Osteoblast (primary cell): Measurements from ENCODE around the gene RABGAP1L. TPM values are rescaled to one million over a fixed set of nuclear protein-coding genes. Genes with fewer than 3 reads are reported as not detected.
A peak's percentile ranks its signal among the peaks of the same experiment; 100 is the strongest.

Experiments
- DNase-seq: peaks from one replicate; pipeline ENCODE4 v3.0.0; 2011; ENCODE audit warnings: low spot score, mixed read lengths; ENCODE audit not compliant: insufficient read length; ENCODE audit errors: missing footprints
- H2AFZ ChIP-seq: 2 replicates; pipeline ENCODE4 v1.6.0; 2011; ENCODE audit warnings: mild to moderate bottlenecking, low read length
- H3K27ac ChIP-seq: 2 replicates; pipeline ENCODE4 v1.5.1; 2011; ENCODE audit warnings: mild to moderate bottlenecking, low read depth, low read length, moderate library complexity
- H3K27me3 ChIP-seq: 2 replicates; pipeline ENCODE4 v1.6.0; 2012; ENCODE audit warnings: mild to moderate bottlenecking, control low read depth, inconsistent platforms, low read length, moderate library complexity; ENCODE audit not compliant: insufficient read depth
- H3K36me3 ChIP-seq: 2 replicates; pipeline ENCODE4 v1.5.1; 2011; ENCODE audit warnings: mild to moderate bottlenecking, low read length, control low read depth, moderate library complexity; ENCODE audit not compliant: insufficient read depth
- H3K4me1 ChIP-seq: 2 replicates; pipeline ENCODE4 v1.5.1; 2011; ENCODE audit warnings: mild to moderate bottlenecking, low read length, control low read depth, moderate library complexity; ENCODE audit not compliant: insufficient read depth
- H3K4me2 ChIP-seq: 2 replicates; pipeline ENCODE4 v1.6.0; 2011; ENCODE audit warnings: mild to moderate bottlenecking, low read length; ENCODE audit not compliant: insufficient read depth
- H3K4me3 ChIP-seq: fragments of 200-600 bp; sonication (generic); 3 replicates; pipeline ENCODE4 v1.5.1; 2012; ENCODE audit warnings: mild to moderate bottlenecking, low read length, inconsistent platforms; ENCODE audit not compliant: insufficient read depth
- H3K79me2 ChIP-seq: 2 replicates; pipeline ENCODE4 v1.6.0; 2012; ENCODE audit warnings: mild to moderate bottlenecking, low read length, control low read depth, inconsistent platforms; ENCODE audit not compliant: insufficient read depth
- H3K9me3 ChIP-seq: 2 replicates; pipeline ENCODE4 v1.5.1; 2011; ENCODE audit warnings: low read depth, low read length, control low read depth
- H4K20me1 ChIP-seq: 2 replicates; pipeline ENCODE4 v1.6.0; 2012; ENCODE audit warnings: mild to moderate bottlenecking, low read length, control low read depth; ENCODE audit not compliant: insufficient read depth
- CTCF ChIP-seq: IDR thresholded peaks from 2 replicates; pipeline ENCODE4 v1.5.1; 2011; ENCODE audit warnings: mild to moderate bottlenecking, low read depth, low read length, moderate library complexity; ENCODE audit errors: extremely low read depth
- total RNA-seq: library from RNA; depleted of rRNA; stranded (reverse); fragments of >200 nt; gene quantifications from 2 replicates; pipeline ENCODE4 v1.2.3, GENCODE V29; 2012

RABGAP1L gene
- total RNA-seq, 1 donor: 30.0 TPM

- no peak overlapping the region for H2AFZ ChIP-seq
- DNase-seq: no peak
- no peak overlapping the region for H3K4me2 ChIP-seq
- no peaks in the 10 kb centered on the region for H3K36me3 ChIP-seq
- no peak overlapping the region for H3K27ac ChIP-seq
- H3K4me3 ChIP-seq: no peak overlapping the region
- H3K9me3 ChIP-seq: no peaks in the 10 kb centered on the region
- no peaks in the 10 kb centered on the region for H3K79me2 ChIP-seq
- H4K20me1 ChIP-seq: no peaks in the 10 kb centered on the region
- no peaks in the 10 kb centered on the region for H3K4me1 ChIP-seq
- TF ChIP-seq CTCF: no peak
- no peaks in the 10 kb centered on the region for H3K27me3 ChIP-seq
These were observed 609.6 kb downstream of the RABGAP1L start for GRCh38 chr1:174768949-174769348.

- no peaks in the 10 kb centered on the region for H3K27me3 ChIP-seq
- H2AFZ ChIP-seq: no peak overlapping the region
- peak; percentile 77 for TF ChIP-seq CTCF
- no peaks in the 10 kb centered on the region for H3K4me1 ChIP-seq
- no peak overlapping the region for H3K27ac ChIP-seq
- H3K36me3 ChIP-seq: no peaks in the 10 kb centered on the region
- DNase-seq: peak; percentile 31
- H3K9me3 ChIP-seq: no peaks in the 10 kb centered on the region
- no peaks in the 10 kb centered on the region for H3K79me2 ChIP-seq
- H4K20me1 ChIP-seq: no peaks in the 10 kb centered on the region
- H3K4me2 ChIP-seq: no peak overlapping the region
- no peak overlapping the region for H3K4me3 ChIP-seq
These were observed 610.7 kb downstream of the RABGAP1L start for GRCh38 chr1:174769961-174770549.

GRCh38 chr1:174775621-174776020 is 616.3 kb downstream of the RABGAP1L start:
- Histone ChIP-seq H3K4me3 (no peak overlapping the region), H3K9me3 (no peaks in the 10 kb centered on the region), H3K79me2 (no peaks in the 10 kb centered on the region), H4K20me1 (no peaks in the 10 kb centered on the region), H3K4me1 (no peaks in the 10 kb centered on the region), H3K27ac (no peak overlapping the region), H3K27me3 (no peaks in the 10 kb centered on the region), H3K36me3 (no peaks in the 10 kb centered on the region), H3K4me2 (no peak overlapping the region), H2AFZ (no peak overlapping the region)
- no peak for TF ChIP-seq CTCF
- DNase-seq: no peak

DNA sequence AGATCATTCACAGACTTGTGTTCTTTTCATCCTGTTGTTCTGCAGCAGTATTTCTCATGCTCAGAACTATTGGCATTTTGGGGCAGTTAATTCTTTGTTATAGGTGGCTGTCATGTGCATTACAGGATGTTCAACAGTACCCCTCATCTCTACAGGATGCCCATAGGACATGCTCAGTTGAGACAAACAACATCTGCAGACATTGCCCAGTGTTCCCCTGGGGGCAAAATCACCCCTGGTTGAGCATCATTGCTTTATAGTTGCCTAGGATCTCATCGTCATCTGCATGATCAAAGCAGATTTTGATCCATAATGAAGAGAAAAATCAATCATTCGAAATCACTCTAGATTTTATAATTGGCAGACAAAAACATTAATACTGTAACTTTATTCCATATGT is 617.9 kb downstream of the RABGAP1L start:
- Histone ChIP-seq H2AFZ (no peak overlapping the region), H4K20me1 (no peaks in the 10 kb centered on the region), H3K9me3 (no peaks in the 10 kb centered on the region), H3K4me1 (no peaks in the 10 kb centered on the region), H3K27me3 (no peaks in the 10 kb centered on the region), H3K36me3 (no peaks in the 10 kb centered on the region), H3K4me3 (no peak overlapping the region), H3K79me2 (no peaks in the 10 kb centered on the region), H3K27ac (no peak overlapping the region), H3K4me2 (no peak overlapping the region)
- TF ChIP-seq CTCF: no peak
- DNase-seq: no peak
